OCI-LY1 (cell line): ENCODE measurements around the gene HPD.

ENCODE experiments used
- EZH2 ChIP-seq: fragments of 200-600 bp; sonication (generic), shearing (Covaris generic); IDR thresholded peaks from 2 replicates; pipeline ENCODE4 v1.8.0; 2017; ENCODE audit warnings: borderline replicate concordance, mixed run types, mild to moderate bottlenecking, antibody characterized with exemption, low read length, moderate library complexity, mixed read lengths
- TF ChIP-seq, protein P1 (sequence below): fragments of 200-600 bp; sonication (generic), shearing (Covaris generic); IDR thresholded peaks from 2 replicates; pipeline ENCODE4 v1.5.1; 2017; ENCODE audit warnings: mild to moderate bottlenecking, antibody characterized with exemption, low read length, moderate library complexity, mixed read lengths

DNA sequence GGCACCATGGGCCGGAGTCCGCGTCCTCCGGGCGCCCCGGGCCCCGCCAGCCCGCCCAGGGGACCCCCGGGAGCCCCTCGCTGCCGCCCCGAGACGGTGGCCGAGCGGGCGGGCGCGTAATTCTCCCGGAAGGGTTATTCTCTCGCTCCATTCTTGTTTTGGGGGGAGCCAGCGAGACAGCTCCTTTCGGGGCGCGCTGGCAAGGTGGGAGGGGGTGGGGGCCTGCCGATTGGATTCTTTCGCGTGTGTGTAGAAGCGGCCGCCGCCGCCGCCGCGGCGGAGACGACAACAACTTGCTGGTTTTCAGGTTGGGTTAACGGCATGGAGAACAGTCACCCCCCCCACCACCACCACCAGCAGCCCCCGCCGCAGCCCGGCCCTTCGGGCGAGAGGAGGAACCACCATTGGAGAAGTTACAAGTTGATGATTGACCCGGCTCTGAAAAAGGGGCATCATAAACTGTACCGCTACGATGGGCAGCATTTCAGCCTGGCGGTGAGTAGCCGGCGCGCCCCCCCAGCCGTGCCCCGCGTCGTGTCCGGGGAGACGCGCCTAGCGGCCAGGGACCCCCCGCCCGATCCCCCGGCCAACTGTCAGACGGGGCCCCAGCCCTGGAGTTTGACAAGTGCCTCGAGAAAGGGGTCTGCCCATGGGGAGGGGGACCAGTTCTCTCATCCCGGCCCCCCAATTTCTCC lies 54.1 kb downstream of the HPD start:
- TF ChIP-seq EZH2, result no peak
- TF ChIP-seq, protein P1, sequence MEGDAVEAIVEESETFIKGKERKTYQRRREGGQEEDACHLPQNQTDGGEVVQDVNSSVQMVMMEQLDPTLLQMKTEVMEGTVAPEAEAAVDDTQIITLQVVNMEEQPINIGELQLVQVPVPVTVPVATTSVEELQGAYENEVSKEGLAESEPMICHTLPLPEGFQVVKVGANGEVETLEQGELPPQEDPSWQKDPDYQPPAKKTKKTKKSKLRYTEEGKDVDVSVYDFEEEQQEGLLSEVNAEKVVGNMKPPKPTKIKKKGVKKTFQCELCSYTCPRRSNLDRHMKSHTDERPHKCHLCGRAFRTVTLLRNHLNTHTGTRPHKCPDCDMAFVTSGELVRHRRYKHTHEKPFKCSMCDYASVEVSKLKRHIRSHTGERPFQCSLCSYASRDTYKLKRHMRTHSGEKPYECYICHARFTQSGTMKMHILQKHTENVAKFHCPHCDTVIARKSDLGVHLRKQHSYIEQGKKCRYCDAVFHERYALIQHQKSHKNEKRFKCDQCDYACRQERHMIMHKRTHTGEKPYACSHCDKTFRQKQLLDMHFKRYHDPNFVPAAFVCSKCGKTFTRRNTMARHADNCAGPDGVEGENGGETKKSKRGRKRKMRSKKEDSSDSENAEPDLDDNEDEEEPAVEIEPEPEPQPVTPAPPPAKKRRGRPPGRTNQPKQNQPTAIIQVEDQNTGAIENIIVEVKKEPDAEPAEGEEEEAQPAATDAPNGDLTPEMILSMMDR, result no peak
